Trophoblast cell (in vitro differentiated cells and primary cell): ENCODE measurements around the gene MAPK13.

ENCODE experiments used
- DNase-seq, 2 donors: peaks; one replicate each; pipeline ENCODE4 v3.0.0-alpha.2; 2016
- H2AFZ ChIP-seq: 2 replicates; pipeline ENCODE4 v1.6.1; 2013; ENCODE audit warnings: low read length, moderate library complexity, mild to moderate bottlenecking; ENCODE audit not compliant: insufficient read depth, poor library complexity
- H2AK5ac ChIP-seq: 2 replicates; pipeline ENCODE4 v1.6.1; 2013; ENCODE audit warnings: mild to moderate bottlenecking, low read length
- H2BK120ac ChIP-seq: 2 replicates; pipeline ENCODE4 v1.6.1; 2013; ENCODE audit warnings: low read length, mild to moderate bottlenecking, moderate library complexity; ENCODE audit not compliant: insufficient read depth, poor library complexity
- H2BK12ac ChIP-seq: 2 replicates; pipeline ENCODE4 v1.6.1; 2013; ENCODE audit warnings: mild to moderate bottlenecking, low read length, moderate library complexity
- H2BK5ac ChIP-seq: 2 replicates; pipeline ENCODE4 v1.6.1; 2013; ENCODE audit warnings: low read length, low read depth, moderate library complexity, mild to moderate bottlenecking; ENCODE audit not compliant: poor library complexity
- H3K14ac ChIP-seq: 2 replicates; pipeline ENCODE4 v1.6.1; 2013; ENCODE audit warnings: mild to moderate bottlenecking, low read length
- H3K18ac ChIP-seq: 2 replicates; pipeline ENCODE4 v1.6.1; 2013; ENCODE audit warnings: mild to moderate bottlenecking, low read length
- H3K23ac ChIP-seq: 2 replicates; pipeline ENCODE4 v1.6.1; 2013; ENCODE audit warnings: low read length
- H3K27ac ChIP-seq: 2 replicates; pipeline ENCODE4 v1.5.1; 2013; ENCODE audit warnings: low read depth, mild to moderate bottlenecking, inconsistent platforms, low read length, moderate library complexity
- H3K27me3 ChIP-seq: 2 replicates; pipeline ENCODE4 v1.6.1; 2013; ENCODE audit warnings: inconsistent platforms, mild to moderate bottlenecking, low read length, moderate library complexity; ENCODE audit not compliant: insufficient read depth
- H3K36me3 ChIP-seq, 2 experiments: 1 replicate in 1 of 2; 2 replicates in 1 of 2; pipeline ENCODE4 v1.6.1; 2013; ENCODE audit warnings: low read length in 2 of 2, mild to moderate bottlenecking in 2 of 2, moderate library complexity in 1 of 2; ENCODE audit not compliant: insufficient read depth in 2 of 2, control insufficient read depth in 1 of 2
- H3K4ac ChIP-seq: 2 replicates; pipeline ENCODE4 v1.6.1; 2013; ENCODE audit warnings: low read depth, mild to moderate bottlenecking, low read length, moderate library complexity
- H3K4me1 ChIP-seq, 2 experiments: 1 replicate in 1 of 2; 2 replicates in 1 of 2; pipeline ENCODE4 v1.6.1; 2013; ENCODE audit warnings: low read length in 2 of 2, mild to moderate bottlenecking in 2 of 2, moderate library complexity in 1 of 2; ENCODE audit not compliant: insufficient read depth in 2 of 2, control insufficient read depth in 1 of 2
- H3K4me2 ChIP-seq: 2 replicates; pipeline ENCODE4 v1.6.1; 2013; ENCODE audit warnings: inconsistent platforms, mild to moderate bottlenecking, low read length, moderate library complexity
- H3K4me3 ChIP-seq: 2 replicates; pipeline ENCODE4 v1.5.1; 2013; ENCODE audit warnings: mild to moderate bottlenecking, low read depth, low read length, inconsistent platforms
- H3K79me1 ChIP-seq: one replicate; pipeline ENCODE4 v1.6.1; 2013; ENCODE audit warnings: low read length
- H3K79me2 ChIP-seq: 2 replicates; pipeline ENCODE4 v1.6.1; 2013; ENCODE audit warnings: low read length, mild to moderate bottlenecking; ENCODE audit not compliant: control insufficient read depth, insufficient read depth, poor library complexity
- H3K9ac ChIP-seq: 2 replicates; pipeline ENCODE4 v1.6.1; 2013; ENCODE audit warnings: mild to moderate bottlenecking, low read length
- H3K9me3 ChIP-seq: 2 replicates; pipeline ENCODE4 v1.6.1; 2013; ENCODE audit warnings: low read depth, mild to moderate bottlenecking, control low read depth, inconsistent platforms, low read length; ENCODE audit not compliant: insufficient read depth
- H4K12ac ChIP-seq: 2 replicates; pipeline ENCODE4 v1.6.1; 2013; ENCODE audit warnings: low read depth, mild to moderate bottlenecking, low read length, moderate library complexity
- H4K8ac ChIP-seq: 2 replicates; pipeline ENCODE4 v1.6.1; 2013; ENCODE audit warnings: low read depth, mild to moderate bottlenecking, low read length, moderate library complexity
- H4K91ac ChIP-seq: one replicate; pipeline ENCODE4 v1.6.1; 2013; ENCODE audit warnings: low read depth, mild to moderate bottlenecking, low read length, moderate library complexity
- WGBS: extraction: QIAGEN DNeasy Blood & Tissue Kit; methylation state at CpG from one replicate; pipeline ENCODE4 v1.1.7; 2013; ENCODE audit warnings: missing lambda C conversion rate; ENCODE audit not compliant: insufficient read length, insufficient coverage; ENCODE audit errors: extremely low coverage; 5-methylcytosine and 5-hydroxymethylcytosine counted together

MAPK13 gene

DNA sequence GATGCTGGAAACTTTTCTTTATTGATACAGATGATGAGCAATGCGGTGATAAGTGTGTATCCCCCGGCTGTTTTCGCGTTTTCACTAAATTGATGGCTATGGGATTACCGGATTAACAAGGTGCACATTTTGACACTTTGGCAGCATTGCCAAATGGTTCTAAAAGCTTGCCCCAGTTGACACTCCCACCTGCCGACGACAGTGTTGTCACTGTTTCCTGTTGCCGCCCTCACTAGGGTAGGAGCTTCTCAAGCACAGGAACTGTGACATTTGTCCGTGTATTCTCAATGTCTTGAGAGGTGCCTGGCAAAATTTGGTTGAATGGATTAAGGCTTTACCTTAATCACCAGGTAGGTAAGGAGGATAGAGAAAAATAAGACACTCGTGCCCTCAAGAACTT lies 9.8 kb upstream of the MAPK13 start:
- Histone ChIP-seq H4K91ac (no peak overlapping the region), H3K23ac (no peak overlapping the region), H3K4me1 (peaks cover 24 to 28% of the 10 kb centered on the region in 2 experiments), H3K4ac (no peak overlapping the region), H2BK12ac (no peak overlapping the region), H3K4me2 (no peak overlapping the region), H3K9ac (no peak overlapping the region), H3K79me2 (no peaks in the 10 kb centered on the region), H4K8ac (no peak overlapping the region), H3K27me3 (no peaks in the 10 kb centered on the region), H2BK120ac (no peak overlapping the region), H3K18ac (no peak overlapping the region), H2AK5ac (no peak overlapping the region), H2BK5ac (no peak overlapping the region), H3K9me3 (no peaks in the 10 kb centered on the region), H2AFZ (no peak overlapping the region), H3K14ac (no peak overlapping the region), H3K79me1 (peaks cover 3% of the 10 kb centered on the region), H3K4me3 (no peak overlapping the region), H3K27ac (no peak overlapping the region), H3K36me3 (no peaks in the 10 kb centered on the region), H4K12ac (no peak overlapping the region)
- WGBS, result no CpG with 5 or more reads among the region's 10 CpGs
- no peak for DNase-seq

GRCh38 chr6:36120979-36121786 lies 9.1 kb upstream of the MAPK13 start:
- Histone ChIP-seq H3K4me1 (peaks cover 24 to 28% of the 10 kb centered on the region in 2 experiments), H4K8ac (no peak overlapping the region), H3K14ac (no peak overlapping the region), H3K18ac (peak overlapping the region; percentile 28), H3K9ac (no peak overlapping the region), H3K79me2 (no peaks in the 10 kb centered on the region), H2BK120ac (no peak overlapping the region), H3K79me1 (peaks cover 3% of the 10 kb centered on the region), H3K9me3 (no peaks in the 10 kb centered on the region), H3K23ac (no peak overlapping the region), H2BK12ac (no peak overlapping the region), H3K36me3 (no peaks in the 10 kb centered on the region), H2AFZ (no peak overlapping the region), H3K4me3 (no peak overlapping the region), H4K91ac (peak overlapping the region; percentile 4), H4K12ac (no peak overlapping the region), H3K4ac (no peak overlapping the region), H3K27ac (no peak overlapping the region), H3K27me3 (no peaks in the 10 kb centered on the region), H2AK5ac (peak overlapping the region; percentile 25), H3K4me2 (no peak overlapping the region), H2BK5ac (no peak overlapping the region)
- no CpG with 5 or more reads among the region's 13 CpGs for WGBS
- DNase-seq, result peak; percentile 60 to 64

DNA sequence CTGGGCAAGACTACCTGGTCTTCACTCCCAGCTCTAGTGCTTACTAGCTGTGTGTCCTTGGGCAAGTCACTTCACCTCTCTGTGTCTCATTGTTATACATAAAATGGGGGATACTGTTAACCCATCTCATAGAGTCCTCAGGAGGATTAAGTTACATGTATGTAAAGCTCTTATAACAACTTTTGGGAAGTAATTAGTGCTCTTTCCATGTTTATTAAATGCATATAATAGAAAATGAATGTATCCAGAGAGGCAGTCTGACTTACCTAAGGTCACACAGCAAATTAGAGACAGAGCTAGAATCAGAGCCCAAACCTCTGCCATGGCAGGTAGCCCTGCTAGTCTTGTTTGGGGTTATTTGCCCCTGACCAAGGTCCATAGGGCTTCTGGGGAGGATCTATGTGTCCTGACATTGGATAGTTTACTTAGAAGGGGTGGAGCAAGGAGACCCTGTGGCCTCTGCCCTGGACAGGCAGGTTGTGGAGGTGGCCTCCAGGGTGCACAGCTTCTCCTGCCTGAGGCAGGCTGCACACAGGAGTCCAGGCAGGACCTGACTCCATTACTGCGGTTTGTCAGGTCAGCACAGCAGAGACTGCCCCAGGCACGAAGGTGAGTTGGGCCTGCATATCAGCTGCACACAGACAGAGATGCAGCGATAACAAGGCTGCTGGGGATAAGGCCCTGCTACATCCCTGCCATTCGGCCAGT lies 8.4 kb upstream of the MAPK13 start:
- H3K4me1 ChIP-seq, result peaks cover 24 to 29% of the 10 kb centered on the region in 2 experiments
- H3K4me2 ChIP-seq, result no peak overlapping the region
- no CpG with 5 or more reads among the region's 4 CpGs for WGBS
- H3K14ac ChIP-seq, result no peak overlapping the region
- H2BK12ac ChIP-seq, result no peak overlapping the region
- no peak overlapping the region for H3K4ac ChIP-seq
- H2AK5ac ChIP-seq, result no peak overlapping the region
- H3K36me3 ChIP-seq, result no peaks in the 10 kb centered on the region
- H4K91ac ChIP-seq, result no peak overlapping the region
- H3K27ac ChIP-seq, result no peak overlapping the region
- H3K18ac ChIP-seq, result no peak overlapping the region
- no peak overlapping the region for H2BK5ac ChIP-seq
- H2AFZ ChIP-seq, result no peak overlapping the region
- no peak overlapping the region for H3K23ac ChIP-seq
- peak; percentile 96 to 98 for DNase-seq
- H3K4me3 ChIP-seq, result no peak overlapping the region
- H3K79me1 ChIP-seq, result peaks cover 3% of the 10 kb centered on the region
- no peak overlapping the region for H4K12ac ChIP-seq
- no peak overlapping the region for H4K8ac ChIP-seq
- no peak overlapping the region for H2BK120ac ChIP-seq
- no peaks in the 10 kb centered on the region for H3K9me3 ChIP-seq
- no peaks in the 10 kb centered on the region for H3K79me2 ChIP-seq
- H3K9ac ChIP-seq, result no peak overlapping the region
- H3K27me3 ChIP-seq, result no peaks in the 10 kb centered on the region

- Histone ChIP-seq H3K23ac (no peak overlapping the region), H3K36me3 (no peaks in the 10 kb centered on the region), H3K18ac (no peak overlapping the region), H3K79me1 (peaks cover 3% of the 10 kb centered on the region), H3K14ac (no peak overlapping the region), H3K79me2 (no peaks in the 10 kb centered on the region), H3K9me3 (no peaks in the 10 kb centered on the region), H3K9ac (no peak overlapping the region), H4K91ac (no peak overlapping the region), H3K4ac (no peak overlapping the region), H2BK120ac (no peak overlapping the region), H3K27me3 (no peaks in the 10 kb centered on the region), H2AK5ac (no peak overlapping the region), H3K4me3 (no peak overlapping the region), H2AFZ (no peak overlapping the region), H3K4me1 (peaks cover 29 to 36% of the 10 kb centered on the region in 2 experiments), H4K12ac (no peak overlapping the region), H2BK5ac (no peak overlapping the region), H3K4me2 (peak overlapping the region; percentile 11), H3K27ac (no peak overlapping the region), H2BK12ac (no peak overlapping the region), H4K8ac (no peak overlapping the region)
- no CpG with 5 or more reads among the region's 11 CpGs for WGBS
- DNase-seq, result no peak
Measured at GRCh38 chr6:36122495-36123269, 7.6 kb upstream of the MAPK13 start.
